Measurements from ENCODE around the gene TADA1.

- TF ChIP-seq, protein P1, sequence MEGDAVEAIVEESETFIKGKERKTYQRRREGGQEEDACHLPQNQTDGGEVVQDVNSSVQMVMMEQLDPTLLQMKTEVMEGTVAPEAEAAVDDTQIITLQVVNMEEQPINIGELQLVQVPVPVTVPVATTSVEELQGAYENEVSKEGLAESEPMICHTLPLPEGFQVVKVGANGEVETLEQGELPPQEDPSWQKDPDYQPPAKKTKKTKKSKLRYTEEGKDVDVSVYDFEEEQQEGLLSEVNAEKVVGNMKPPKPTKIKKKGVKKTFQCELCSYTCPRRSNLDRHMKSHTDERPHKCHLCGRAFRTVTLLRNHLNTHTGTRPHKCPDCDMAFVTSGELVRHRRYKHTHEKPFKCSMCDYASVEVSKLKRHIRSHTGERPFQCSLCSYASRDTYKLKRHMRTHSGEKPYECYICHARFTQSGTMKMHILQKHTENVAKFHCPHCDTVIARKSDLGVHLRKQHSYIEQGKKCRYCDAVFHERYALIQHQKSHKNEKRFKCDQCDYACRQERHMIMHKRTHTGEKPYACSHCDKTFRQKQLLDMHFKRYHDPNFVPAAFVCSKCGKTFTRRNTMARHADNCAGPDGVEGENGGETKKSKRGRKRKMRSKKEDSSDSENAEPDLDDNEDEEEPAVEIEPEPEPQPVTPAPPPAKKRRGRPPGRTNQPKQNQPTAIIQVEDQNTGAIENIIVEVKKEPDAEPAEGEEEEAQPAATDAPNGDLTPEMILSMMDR (IDR thresholded peaks at IDR 0.05) = no peak
- TF ChIP-seq EP300 (IDR thresholded peaks at IDR 0.05) = no peak
- TF ChIP-seq POLR2A (IDR thresholded peaks at IDR 0.05; ENCODE audit: low read depth) = no peak
These were observed 32.7 kb downstream of the TADA1 start for GRCh38 chr1:166843322-166843721.
